Measurements from ENCODE around the gene GMPR.
A peak's percentile ranks its signal among the peaks of the same experiment; 100 is the strongest.

GRCh38 chr6:16338577-16339264, 100.3 kb downstream of the GMPR start:
- TF ChIP-seq CTCF (IDR thresholded peaks at IDR 0.05) (peak in 3 of 6 experiments; percentile 8 to 15 (median 13)), POLR2A (IDR thresholded peaks at IDR 0.05) (no peak)

Measured in Peyer's patch (tissue), 4 donors.